Subcutaneous abdominal adipose tissue (tissue), 5 donors: ENCODE data around the gene MICAL1.

Source experiments
- H3K27ac ChIP-seq: one replicate; pipeline ENCODE4 v1.7.0; 2013; ENCODE audit warnings: low read depth, mild to moderate bottlenecking, inconsistent platforms, low read length, moderate library complexity
- H3K27me3 ChIP-seq, 5 donors: one replicate each; pipeline ENCODE4 v1.7.0; 2013; ENCODE audit warnings: low read length in 5 of 5, inconsistent platforms in 1 of 5; ENCODE audit not compliant: control insufficient read depth in 5 of 5, insufficient read depth in 4 of 5
- H3K36me3 ChIP-seq, 5 donors: one replicate each; pipeline ENCODE4 v1.7.0; 2013; ENCODE audit warnings: low read length in 5 of 5; ENCODE audit not compliant: control insufficient read depth in 5 of 5, insufficient read depth in 5 of 5
- H3K4me1 ChIP-seq, 5 donors: one replicate each; pipeline ENCODE4 v1.7.0; 2013; ENCODE audit warnings: low read length in 5 of 5, mild to moderate bottlenecking in 3 of 5, moderate library complexity in 1 of 5; ENCODE audit not compliant: control insufficient read depth in 5 of 5, insufficient read depth in 5 of 5
- H3K4me3 ChIP-seq, 5 donors: one replicate each; pipeline ENCODE4 v1.7.0; 2013; ENCODE audit warnings: low read length in 5 of 5, low read depth in 1 of 5
- H3K9ac ChIP-seq, 5 donors: one replicate each; pipeline ENCODE4 v1.7.0; 2013; ENCODE audit warnings: low read length in 5 of 5, mild to moderate bottlenecking in 4 of 5, moderate library complexity in 3 of 5
- H3K9me3 ChIP-seq, 5 donors: one replicate each; pipeline ENCODE4 v1.7.0; 2013; ENCODE audit warnings: low read length in 5 of 5; ENCODE audit not compliant: control insufficient read depth in 5 of 5
- donor health status: healthy.
- donor health status: healthy.
- donor health status: healthy.
- donor health status: healthy.
- donor health status: healthy.

The MICAL1 gene

GRCh38 chr6:109440331-109441068 is 15.1 kb downstream of the MICAL1 start, which contains the start of the genes PPIL6 and SMPD2:
TSS of gene PPIL6 (minus strand) at chr6:109440628. CDS start at chr6:109440590, 38 bp downstream.
TSS of gene SMPD2 (plus strand) at chr6:109440724. CDS start at chr6:109441122, 398 bp downstream.
- H3K36me3 ChIP-seq, result peaks cover 0 to 32% (median 19%) of the 10 kb centered on the region in 5 donors

GRCh38 chr6:109436041-109436440 is 19.5 kb downstream of the MICAL1 start:
- Histone ChIP-seq H3K4me1 (peaks cover 2 to 18% (median 7%) of the 10 kb centered on the region in 5 donors), H3K4me3 (no peak overlapping the region), H3K36me3 (no peaks in the 10 kb centered on the region), H3K9me3 (no peaks in the 10 kb centered on the region), H3K9ac (no peak overlapping the region), H3K27me3 (no peaks in the 10 kb centered on the region), H3K27ac (no peak overlapping the region)

More at GRCh38 chr6:109440331-109441068, 15.1 kb downstream of the MICAL1 start, which contains the start of the genes PPIL6 and SMPD2:
- no peaks in the 10 kb centered on the region for H3K9me3 ChIP-seq
- H3K4me1 ChIP-seq, result peaks cover 7 to 27% (median 18%) of the 10 kb centered on the region in 5 donors
- H3K27me3 ChIP-seq, result no peaks in the 10 kb centered on the region
- peak within 1 kb of the TSS; percentile 78 to 93 (median 87) for H3K4me3 ChIP-seq
- H3K9ac ChIP-seq, result peak within 1 kb of the TSS; percentile 77 to 89 (median 83)
- H3K27ac ChIP-seq, result peak within 1 kb of the TSS; percentile 69

GRCh38 chr6:109434456-109434855 is 21.1 kb downstream of the MICAL1 start:
- no peak overlapping the region for H3K9ac ChIP-seq
- H3K27ac ChIP-seq, result no peak overlapping the region
- no peaks in the 10 kb centered on the region for H3K36me3 ChIP-seq
- H3K4me3 ChIP-seq, result no peak overlapping the region
- no peaks in the 10 kb centered on the region for H3K9me3 ChIP-seq
- peaks cover 1 to 12% (median 3%) of the 10 kb centered on the region in 5 donors for H3K4me1 ChIP-seq
- H3K27me3 ChIP-seq, result no peaks in the 10 kb centered on the region

GRCh38 chr6:109429496-109429895 is 26.1 kb downstream of the MICAL1 start:
- H3K27ac ChIP-seq, result no peak overlapping the region
- H3K4me3 ChIP-seq, result no peak overlapping the region
- peaks cover 3 to 19% (median 14%) of the 10 kb centered on the region in 5 donors for H3K4me1 ChIP-seq
- H3K36me3 ChIP-seq, result no peaks in the 10 kb centered on the region
- H3K27me3 ChIP-seq, result no peaks in the 10 kb centered on the region
- H3K9ac ChIP-seq, result no peak overlapping the region
- H3K9me3 ChIP-seq, result no peaks in the 10 kb centered on the region

GRCh38 chr6:109428889-109429477 is 26.6 kb downstream of the MICAL1 start:
- Histone ChIP-seq H3K4me1 (peaks cover 3 to 21% (median 19%) of the 10 kb centered on the region in 5 donors), H3K9me3 (no peaks in the 10 kb centered on the region), H3K27me3 (no peaks in the 10 kb centered on the region), H3K9ac (no peak overlapping the region), H3K27ac (no peak overlapping the region), H3K4me3 (peak overlapping the region; percentile 1 to 47 (median 13)), H3K36me3 (no peaks in the 10 kb centered on the region)

GRCh38 chr6:109424946-109425345 is 30.6 kb downstream of the MICAL1 start:
- Histone ChIP-seq H3K4me3 (no peak overlapping the region), H3K9me3 (no peaks in the 10 kb centered on the region), H3K27me3 (no peaks in the 10 kb centered on the region), H3K36me3 (no peaks in the 10 kb centered on the region), H3K4me1 (peaks cover 3 to 22% (median 19%) of the 10 kb centered on the region in 5 donors), H3K9ac (no peak overlapping the region), H3K27ac (no peak overlapping the region)

- no peaks in the 10 kb centered on the region for H3K36me3 ChIP-seq
- H3K9me3 ChIP-seq, result no peaks in the 10 kb centered on the region
- H3K4me3 ChIP-seq, result no peak overlapping the region
- peaks cover 0 to 10% (median 8%) of the 10 kb centered on the region in 5 donors for H3K4me1 ChIP-seq
- no peaks in the 10 kb centered on the region for H3K27me3 ChIP-seq
- H3K9ac ChIP-seq, result no peak overlapping the region
- no peak overlapping the region for H3K27ac ChIP-seq
Observed at GRCh38 chr6:109421184-109421583, 34.4 kb downstream of the MICAL1 start.

GRCh38 chr6:109420751-109421150 is 34.8 kb downstream of the MICAL1 start:
- Histone ChIP-seq H3K4me1 (peaks cover 0 to 10% (median 8%) of the 10 kb centered on the region in 5 donors), H3K27ac (no peak overlapping the region), H3K4me3 (no peak overlapping the region), H3K36me3 (no peaks in the 10 kb centered on the region), H3K9ac (no peak overlapping the region), H3K27me3 (no peaks in the 10 kb centered on the region), H3K9me3 (no peaks in the 10 kb centered on the region)

- Histone ChIP-seq H3K4me1 (no peaks in the 10 kb centered on the region), H3K36me3 (no peaks in the 10 kb centered on the region), H3K27me3 (no peaks in the 10 kb centered on the region), H3K4me3 (no peak overlapping the region), H3K27ac (no peak overlapping the region), H3K9ac (no peak overlapping the region), H3K9me3 (no peaks in the 10 kb centered on the region)
Observed at GRCh38 chr6:109417646-109418045, 37.9 kb downstream of the MICAL1 start.

- no peak overlapping the region for H3K9ac ChIP-seq
- no peaks in the 10 kb centered on the region for H3K9me3 ChIP-seq
- H3K4me3 ChIP-seq, result no peak overlapping the region
- H3K36me3 ChIP-seq, result no peaks in the 10 kb centered on the region
- H3K4me1 ChIP-seq, result peaks cover 0 to 4% (median 0%) of the 10 kb centered on the region in 5 donors
- H3K27me3 ChIP-seq, result no peaks in the 10 kb centered on the region
- H3K27ac ChIP-seq, result no peak overlapping the region
Observed at GRCh38 chr6:109411034-109411433, 44.5 kb downstream of the MICAL1 start.
